H1 (cell line): ENCODE results near the gene PPP6R1. TPM values are rescaled to one million over a fixed set of nuclear protein-coding genes. Genes with fewer than 3 reads are reported as not detected.

Experiments used
- KDM1A ChIP-seq: fragments of 200-600, 300-600 bp; sonication (generic); IDR thresholded peaks from 2 replicates; pipeline ENCODE4 v1.7.1; 2016; ENCODE audit warnings: mild to moderate bottlenecking, low read length, borderline replicate concordance
- SIRT6 ChIP-seq: IDR thresholded peaks from one replicate; pipeline ENCODE4 v1.7.1; 2012; ENCODE audit warnings: low read length, inconsistent platforms
- TCF12 ChIP-seq: IDR thresholded peaks from 2 replicates; pipeline ENCODE4 v1.6.1; 2011; ENCODE audit warnings: low read depth, mild to moderate bottlenecking, low read length
- polyA plus RNA-seq, 7 experiments: library from polyadenylated mRNA; depleted of rRNA in 3 of 7; stranded (reverse) in 5 of 7; unstranded in 2 of 7; fragments of >200 nt in 5 of 7; fragments of 200-250 nt in 2 of 7; gene quantifications; 1 replicate in 5 of 7; 2 replicates in 1 of 7; 4 replicates in 1 of 7; pipeline versions ENCODE4 v1.2.1 to v1.2.3, GENCODE V29; 2011 to 2013; ENCODE audit warnings: missing spikeins in 2 of 7, mixed read lengths in 2 of 7
- total RNA-seq: library from RNA; stranded (reverse); fragmentation: NEBNext Ultra II Directional; extraction: Animal tissue kit (Norgen Biotek cat#: 25700); gene quantifications from 2 replicates; pipeline ENCODE4 v1.2.1, GENCODE V29; 2021

The PPP6R1 gene
- total and polyA plus RNA-seq, 2 of the 8 experiments (the other 6 are each of a cell fraction or from before 2014, with no cell fraction given): 36.4 to 74.4 TPM

- TF ChIP-seq KDM1A (no peak), TCF12 (no peak), SIRT6 (no peak)
These were observed 32.5 kb downstream of the PPP6R1 start (continued) for GRCh38 chr19:55226273-55226672.
